Psoas muscle (tissue), 8 donors: ENCODE results near the gene MICU1. TPM values are rescaled to one million over a fixed set of nuclear protein-coding genes. Genes with fewer than 3 reads are reported as not detected.
"Not testable (repeated sequence)": the region's sequence is repeated elsewhere in the genome, so short reads cannot be mapped to it uniquely, and the experiment has no call there.

Experiments
- ATAC-seq, 4 donors: fragments of 200-7000 bp; cut with Tn5 transposase; one replicate each; pipeline ENCODE4 v1.9.1; 2020; ENCODE audit warnings: moderate library complexity in 3 of 4, mild to moderate bottlenecking in 2 of 4
- DNase-seq, 2 donors: peaks; one replicate each; pipeline ENCODE4 v3.0.0-alpha.2; 2020
- H3K27ac ChIP-seq: fragments of 200-600 bp; one replicate; pipeline ENCODE4 v1.8.0; 2022
- H3K27me3 ChIP-seq, 3 donors: fragments of 200-600 bp in 1 of 3; one replicate each; pipeline versions ENCODE4 v1.6.1 to v1.8.0; 2013 to 2022; ENCODE audit warnings: low read length in 2 of 3, mild to moderate bottlenecking in 2 of 3, moderate library complexity in 1 of 3; ENCODE audit not compliant: insufficient read depth in 3 of 3
- H3K36me3 ChIP-seq, 2 donors: fragments of 200-600 bp in 1 of 2; one replicate each; pipeline versions ENCODE4 v1.6.1 to v1.8.0; 2013 to 2022; ENCODE audit warnings: low read depth in 1 of 2, mild to moderate bottlenecking in 1 of 2, moderate library complexity in 1 of 2; ENCODE audit not compliant: insufficient read depth in 1 of 2
- H3K4me1 ChIP-seq: fragments of 200-600 bp; one replicate; pipeline ENCODE4 v1.8.0; 2022
- H3K4me3 ChIP-seq: fragments of 200-600 bp; one replicate; pipeline ENCODE4 v1.8.0; 2022; ENCODE audit warnings: mild to moderate bottlenecking
- H3K9me3 ChIP-seq: fragments of 200-600 bp; one replicate; pipeline ENCODE4 v1.8.0; 2022
- WGBS, 3 donors: extraction: QIAGEN DNeasy Blood & Tissue Kit; methylation state at CpG; one replicate each; pipeline versions ENCODE4 v1.1.6 to v1.1.7; 2013; 5-methylcytosine and 5-hydroxymethylcytosine counted together
- intact Hi-C, 2 donors: fragments of 100-400 bp; cut with DNase I; formaldehyde crosslinking; loops; one replicate each; pipeline versions ENCODE4 v1.11.0 to v1.14.2; 2022
- polyA plus RNA-seq, 3 donors: library from polyadenylated mRNA; stranded (reverse); fragments of 200-250 nt; gene quantifications; one replicate each; pipeline ENCODE4 v1.2.3, GENCODE V29; 2013
- total RNA-seq, 4 donors: library from RNA; stranded (reverse); fragmentation: NEBNext Ultra II Directional in 2 of 4; extraction: Animal tissue kit (Norgen Biotek cat#: 25700) in 2 of 4; gene quantifications; one replicate each; pipeline versions ENCODE4 v1.2.1 to v1.2.4, GENCODE V29; 2021 to 2023
- TF ChIP-seq, protein P1 (sequence below): fragments of 200-600 bp; IDR thresholded peaks from one replicate; pipeline ENCODE4 v1.8.0; 2022; ENCODE audit warnings: antibody characterized with exemption
- donor health status: healthy with polysubstance abuse.
- donor health status: DM: no; HTN: no; CAD: no; lungs with moderate emphysema.
- donor health status: Bipolar disorder and iron deficiency.
- donor health status: healthy.
- donor health status: DM: yes; HTN: yes; CAD: no.
- donor health status: DM: no; HTN: no; CAD: no.
- donor health status: DM: no; HTN: no; CAD: no.
- donor health status: DM: yes; HTN: yes; CAD: no.

Gene MICU1
- total and polyA plus RNA-seq, 7 donors = 31.0 to 57.8 (median 37.3) TPM

DNA sequence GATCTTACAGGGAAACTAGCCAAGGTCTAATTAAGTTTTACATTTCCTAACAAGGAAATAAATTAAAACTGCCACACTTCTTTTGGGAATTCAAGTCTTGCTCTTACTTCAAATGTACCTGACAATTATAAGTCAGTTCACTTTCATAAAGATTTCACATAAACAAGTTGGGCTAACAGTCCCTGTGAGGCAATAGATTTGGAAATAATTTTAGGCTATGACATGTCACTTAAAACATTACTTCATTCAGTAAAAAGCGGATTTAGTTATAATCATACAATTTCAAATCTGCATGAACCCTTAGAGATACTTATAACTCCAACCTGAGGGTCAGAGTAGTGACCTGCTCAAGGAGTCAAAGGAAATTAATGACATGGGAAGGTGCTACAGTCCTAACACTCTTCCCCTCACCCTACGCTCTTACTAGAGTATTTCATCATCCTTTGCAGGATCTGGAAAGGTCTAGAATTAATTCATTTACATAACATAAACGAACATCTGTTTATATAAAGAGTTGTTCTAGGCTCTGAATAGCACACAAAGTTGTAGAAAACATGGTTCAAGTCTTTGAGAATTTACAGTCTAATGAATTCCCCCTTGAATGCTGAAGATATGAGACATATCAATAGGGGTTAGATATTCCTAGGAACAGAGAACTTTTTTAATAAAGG, 238.8 kb downstream of the MICU1 start:
- Histone ChIP-seq H3K27me3 (no peaks in the 10 kb centered on the region), H3K4me1 (no peaks in the 10 kb centered on the region), H3K27ac (no peak overlapping the region), H3K9me3 (no peaks in the 10 kb centered on the region), H3K36me3 (no peaks in the 10 kb centered on the region), H3K4me3 (no peak overlapping the region)
- ATAC-seq (no peak), DNase-seq (no peak)
- TF ChIP-seq, protein P1, sequence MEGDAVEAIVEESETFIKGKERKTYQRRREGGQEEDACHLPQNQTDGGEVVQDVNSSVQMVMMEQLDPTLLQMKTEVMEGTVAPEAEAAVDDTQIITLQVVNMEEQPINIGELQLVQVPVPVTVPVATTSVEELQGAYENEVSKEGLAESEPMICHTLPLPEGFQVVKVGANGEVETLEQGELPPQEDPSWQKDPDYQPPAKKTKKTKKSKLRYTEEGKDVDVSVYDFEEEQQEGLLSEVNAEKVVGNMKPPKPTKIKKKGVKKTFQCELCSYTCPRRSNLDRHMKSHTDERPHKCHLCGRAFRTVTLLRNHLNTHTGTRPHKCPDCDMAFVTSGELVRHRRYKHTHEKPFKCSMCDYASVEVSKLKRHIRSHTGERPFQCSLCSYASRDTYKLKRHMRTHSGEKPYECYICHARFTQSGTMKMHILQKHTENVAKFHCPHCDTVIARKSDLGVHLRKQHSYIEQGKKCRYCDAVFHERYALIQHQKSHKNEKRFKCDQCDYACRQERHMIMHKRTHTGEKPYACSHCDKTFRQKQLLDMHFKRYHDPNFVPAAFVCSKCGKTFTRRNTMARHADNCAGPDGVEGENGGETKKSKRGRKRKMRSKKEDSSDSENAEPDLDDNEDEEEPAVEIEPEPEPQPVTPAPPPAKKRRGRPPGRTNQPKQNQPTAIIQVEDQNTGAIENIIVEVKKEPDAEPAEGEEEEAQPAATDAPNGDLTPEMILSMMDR = no peak
- intact Hi-C loops = no loop called here
- WGBS, 3 donors = 64 to 89% (median 82%) methylated on average over 3 of the region's 3 CpGs

DNA sequence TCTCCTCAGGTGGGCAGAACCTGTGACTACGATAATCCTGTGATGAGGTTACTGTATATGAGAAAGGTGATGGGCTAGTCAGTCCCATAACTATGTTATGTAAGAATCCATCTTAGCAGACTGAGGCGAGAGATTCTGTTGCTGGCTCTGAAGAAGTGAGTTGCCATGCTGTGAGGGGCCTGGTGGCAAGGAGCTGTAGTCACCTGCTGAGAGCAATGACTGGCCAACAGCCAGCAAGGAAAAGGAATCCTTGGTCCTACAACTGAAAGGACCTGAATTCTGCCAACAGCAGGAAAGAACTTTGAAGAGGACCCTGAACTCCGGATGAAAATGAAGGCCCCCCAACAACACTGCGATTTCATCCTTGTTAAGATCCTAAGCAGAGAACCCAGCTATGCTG, 240.2 kb downstream of the MICU1 start:
- WGBS, 3 donors = 82 to 88% (median 86%) methylated on average over 4 of the region's 4 CpGs
- intact Hi-C loops = no loop called here
- Histone ChIP-seq H3K27me3 (no peaks in the 10 kb centered on the region), H3K4me3 (no peak overlapping the region), H3K36me3 (no peaks in the 10 kb centered on the region), H3K9me3 (no peaks in the 10 kb centered on the region), H3K4me1 (no peaks in the 10 kb centered on the region), H3K27ac (no peak overlapping the region)
- DNase-seq (no peak), ATAC-seq (no peak)
- TF ChIP-seq, protein P1 = no peak

GRCh38 chr10:72384982-72385381, 240.9 kb downstream of the MICU1 start:
- WGBS, 3 donors = 86 to 90% (median 87%) methylated on average over 7 of the region's 7 CpGs
- H3K27me3 ChIP-seq, H3K4me3 ChIP-seq, DNase-seq, H3K36me3 ChIP-seq, H3K27ac ChIP-seq, H3K9me3 ChIP-seq, ATAC-seq, H3K4me1 ChIP-seq, intact Hi-C loops: not testable (repeated sequence)

- 33 to 42% (median 40%) methylated on average over 2 of the region's 2 CpGs for WGBS, 3 donors
- ATAC-seq = no peak
Observed at GRCh38 chr10:72379776-72380175, 246.1 kb downstream of the MICU1 start.

DNA sequence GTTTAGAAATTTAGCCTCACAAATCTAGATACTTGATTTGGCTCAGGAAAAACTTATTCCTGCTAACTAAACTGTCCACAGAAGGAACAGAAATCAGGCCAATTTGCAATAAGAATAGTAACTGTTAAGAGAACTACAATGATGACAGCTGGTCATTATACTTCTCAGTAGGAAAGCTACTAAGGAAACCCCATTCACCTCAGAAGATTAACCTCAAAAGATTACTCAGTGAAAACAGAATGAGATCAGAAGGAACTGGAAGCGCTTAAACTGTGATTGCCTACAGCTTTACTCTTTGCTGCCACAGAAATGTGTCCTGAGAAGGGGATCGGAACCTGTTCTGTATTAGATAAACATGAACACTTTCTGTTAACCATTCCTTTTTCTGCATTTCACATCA, 246.8 kb downstream of the MICU1 start:
- intact Hi-C loops = loop anchor here in 1 of 2 donors (10.0 kb wide), 1 partner anchor 86 kb away; no protein-coding TSS in a partner anchor
- DNase-seq (no peak), ATAC-seq (no peak)
- no peak overlapping the region for H3K4me3 ChIP-seq
- peaks cover 0 to 21% of the 10 kb centered on the region in 2 donors for H3K36me3 ChIP-seq
- no peaks in the 10 kb centered on the region for H3K27me3 ChIP-seq
- TF ChIP-seq, protein P1 = no peak
- H3K4me1 ChIP-seq = no peaks in the 10 kb centered on the region
- no peaks in the 10 kb centered on the region for H3K9me3 ChIP-seq
- H3K27ac ChIP-seq = no peak overlapping the region
- WGBS, 3 donors = 96 to 99% (median 98%) methylated on average over 2 of the region's 2 CpGs

More at GRCh38 chr10:72379776-72380175, 246.1 kb downstream of the MICU1 start:
- H3K27me3 ChIP-seq = no peaks in the 10 kb centered on the region
- H3K9me3 ChIP-seq = no peaks in the 10 kb centered on the region
- DNase-seq = no peak
- no peaks in the 10 kb centered on the region for H3K4me1 ChIP-seq
- H3K27ac ChIP-seq = no peak overlapping the region
- peaks cover 0 to 15% of the 10 kb centered on the region in 2 donors for H3K36me3 ChIP-seq
- intact Hi-C loops = loop anchor here in 1 of 2 donors (10.0 kb wide), 1 partner anchor 85 kb away; no protein-coding TSS in a partner anchor
- TF ChIP-seq, protein P1 = no peak
- no peak overlapping the region for H3K4me3 ChIP-seq
